Loucy (cell line): Measurements from ENCODE around the gene TGFBR3.

ENCODE experiments used
- EZH2phosphoT487 ChIP-seq: fragments of 200-600 bp; IDR thresholded peaks from 2 replicates; pipeline ENCODE4 v1.6.1; 2018; ENCODE audit warnings: antibody characterized with exemption, mild to moderate bottlenecking, moderate library complexity, borderline replicate concordance
- TF ChIP-seq, protein P1 (sequence below): fragments of 200-600 bp; sonication (generic); conservative IDR thresholded peaks from 2 replicates; pipeline ENCODE4 v1.5.1; 2014; ENCODE audit warnings: mild to moderate bottlenecking, antibody characterized with exemption, low read length

DNA sequence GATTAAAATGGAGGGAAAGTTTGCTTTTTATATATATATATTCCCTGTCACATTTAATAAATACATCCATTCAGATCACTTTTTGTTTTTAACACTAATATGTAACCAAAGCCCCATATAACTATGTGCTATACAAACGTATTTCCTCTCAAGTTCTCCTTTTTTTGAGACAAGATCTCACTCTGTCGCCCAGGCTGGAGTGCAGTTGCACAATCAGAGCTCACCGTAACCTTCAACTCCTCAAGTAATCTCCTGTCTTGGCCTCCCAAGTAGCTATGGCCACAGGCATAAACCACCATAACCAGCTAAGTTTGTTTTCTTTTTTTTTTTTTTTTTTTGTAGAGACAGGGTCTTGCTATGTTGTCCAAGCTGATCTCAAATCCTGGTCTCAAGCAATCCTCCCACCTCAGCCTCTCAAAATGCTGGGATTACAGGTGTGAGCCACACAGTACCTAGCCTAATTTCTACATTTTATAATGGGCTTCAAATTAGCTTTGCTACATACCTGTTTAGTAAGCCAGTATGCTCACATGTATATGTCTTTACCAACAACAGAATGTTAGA, 120.0 kb downstream of the TGFBR3 start:
- TF ChIP-seq, protein P1, sequence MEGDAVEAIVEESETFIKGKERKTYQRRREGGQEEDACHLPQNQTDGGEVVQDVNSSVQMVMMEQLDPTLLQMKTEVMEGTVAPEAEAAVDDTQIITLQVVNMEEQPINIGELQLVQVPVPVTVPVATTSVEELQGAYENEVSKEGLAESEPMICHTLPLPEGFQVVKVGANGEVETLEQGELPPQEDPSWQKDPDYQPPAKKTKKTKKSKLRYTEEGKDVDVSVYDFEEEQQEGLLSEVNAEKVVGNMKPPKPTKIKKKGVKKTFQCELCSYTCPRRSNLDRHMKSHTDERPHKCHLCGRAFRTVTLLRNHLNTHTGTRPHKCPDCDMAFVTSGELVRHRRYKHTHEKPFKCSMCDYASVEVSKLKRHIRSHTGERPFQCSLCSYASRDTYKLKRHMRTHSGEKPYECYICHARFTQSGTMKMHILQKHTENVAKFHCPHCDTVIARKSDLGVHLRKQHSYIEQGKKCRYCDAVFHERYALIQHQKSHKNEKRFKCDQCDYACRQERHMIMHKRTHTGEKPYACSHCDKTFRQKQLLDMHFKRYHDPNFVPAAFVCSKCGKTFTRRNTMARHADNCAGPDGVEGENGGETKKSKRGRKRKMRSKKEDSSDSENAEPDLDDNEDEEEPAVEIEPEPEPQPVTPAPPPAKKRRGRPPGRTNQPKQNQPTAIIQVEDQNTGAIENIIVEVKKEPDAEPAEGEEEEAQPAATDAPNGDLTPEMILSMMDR, result no peak
- TF ChIP-seq EZH2phosphoT487, result no peak
